HepG2 (cell line): Measurements from ENCODE around the gene LRRC3C. TPM values are rescaled to one million over a fixed set of nuclear protein-coding genes. Genes with fewer than 3 reads are reported as not detected.

Experiments used
- ARHGAP35 ChIP-seq: sonication (generic); formaldehyde crosslinking; IDR thresholded peaks from 2 replicates; pipeline ENCODE4 v1.9.0; 2022; ENCODE audit warnings: mild to moderate bottlenecking, inconsistent platforms, moderate library complexity, missing genetic modification reagents, borderline replicate concordance
- ATF6 ChIP-seq: sonication (generic); formaldehyde crosslinking; conservative IDR thresholded peaks from 2 replicates; pipeline ENCODE4 v1.4.0; 2020; ENCODE audit warnings: missing genetic modification reagents
- CSRNP1 ChIP-seq: sonication (generic); formaldehyde crosslinking; IDR thresholded peaks from 2 replicates; pipeline ENCODE4 v1.8.1; 2023; ENCODE audit warnings: mild to moderate bottlenecking, missing genetic modification reagents
- E2F2 ChIP-seq: sonication (generic); formaldehyde crosslinking; IDR thresholded peaks from 2 replicates; pipeline ENCODE4 v1.4.0; 2020; ENCODE audit warnings: missing genetic modification reagents, borderline replicate concordance
- MBD4 ChIP-seq: IDR thresholded peaks from 2 replicates; pipeline ENCODE4 v1.6.1; 2012; ENCODE audit warnings: low read length, inconsistent platforms, borderline replicate concordance
- MBNL3 ChIP-seq: fragments of 250-450 bp; sonication (Bioruptor Pico); conservative IDR thresholded peaks from 2 replicates; pipeline ENCODE4 v1.8.0; 2022; ENCODE audit warnings: mild to moderate bottlenecking, inconsistent platforms
- NR0B2 ChIP-seq: sonication (generic); formaldehyde crosslinking; IDR thresholded peaks from 2 replicates; pipeline ENCODE4 v1.4.0; 2020; ENCODE audit warnings: mild to moderate bottlenecking, missing genetic modification reagents
- PAX8 ChIP-seq: sonication (generic); formaldehyde crosslinking; IDR thresholded peaks from 2 replicates; pipeline ENCODE4 v1.8.0; 2022; ENCODE audit warnings: mild to moderate bottlenecking, missing genetic modification reagents, borderline replicate concordance
- RBAK ChIP-seq: sonication (generic); formaldehyde crosslinking; IDR thresholded peaks from 2 replicates; pipeline ENCODE4 v1.5.1; 2020; ENCODE audit warnings: mild to moderate bottlenecking, missing genetic modification reagents
- SNRNP70 ChIP-seq: fragments of 200-400 bp; formaldehyde crosslinking; IDR thresholded peaks from 2 replicates; pipeline ENCODE4 v1.6.1; 2017; ENCODE audit warnings: mild to moderate bottlenecking, low read depth, low read length, moderate library complexity
- SUZ12 ChIP-seq: fragments of 150-350 bp; IDR thresholded peaks from 2 replicates; pipeline ENCODE4 v1.6.1; 2014; ENCODE audit warnings: low read depth, low read length
- TBP ChIP-seq: sonication (generic); formaldehyde crosslinking; IDR thresholded peaks from 2 replicates; pipeline ENCODE4 v1.5.0; 2020; ENCODE audit warnings: missing genetic modification reagents
- TRAFD1 ChIP-seq: sonication (generic); formaldehyde crosslinking; IDR thresholded peaks from 2 replicates; pipeline ENCODE4 v1.5.1; 2020; ENCODE audit warnings: missing genetic modification reagents, mild to moderate bottlenecking, borderline replicate concordance
- ZBTB46 ChIP-seq: sonication (generic); formaldehyde crosslinking; IDR thresholded peaks from 2 replicates; pipeline ENCODE4 v1.4.0; 2020; ENCODE audit warnings: mild to moderate bottlenecking, missing genetic modification reagents, borderline replicate concordance
- ZNF205 ChIP-seq: IDR thresholded peaks from 2 replicates; pipeline ENCODE4 v1.6.1; 2018; ENCODE audit warnings: missing biosample characterization, missing genetic modification reagents
- ZNF383 ChIP-seq: sonication (generic); formaldehyde crosslinking; IDR thresholded peaks from 2 replicates; pipeline ENCODE4 v1.4.0; 2020; ENCODE audit warnings: missing genetic modification reagents, mild to moderate bottlenecking, borderline replicate concordance
- ZNF607 ChIP-seq: sonication (generic); formaldehyde crosslinking; IDR thresholded peaks from 2 replicates; pipeline ENCODE4 v1.5.1; 2020; ENCODE audit warnings: missing genetic modification reagents, mild to moderate bottlenecking, borderline replicate concordance
- ZNF652 ChIP-seq: IDR thresholded peaks from 2 replicates; pipeline ENCODE4 v1.6.1; 2016; ENCODE audit warnings: low read depth, borderline replicate concordance
- ZSCAN20 ChIP-seq: sonication (generic); formaldehyde crosslinking; IDR thresholded peaks from 2 replicates; pipeline ENCODE4 v1.4.0; 2020; ENCODE audit warnings: missing genetic modification reagents, mild to moderate bottlenecking, borderline replicate concordance
- polyA plus RNA-seq, 8 experiments: library from polyadenylated mRNA; depleted of rRNA in 3 of 8; stranded (reverse) in 7 of 8; unstranded in 1 of 8; fragments of >200 nt; fragmentation: Illumina TruSeq in 4 of 8; extraction: Trizol in 4 of 8; gene quantifications; 2 replicates each; pipeline versions ENCODE4 v1.2.1 to v1.2.3, GENCODE V29; 2011 to 2016; ENCODE audit warnings: low read depth in 4 of 8, missing spikeins in 1 of 8, mixed read lengths in 1 of 8; ENCODE audit not compliant: insufficient read depth in 1 of 8
- total RNA-seq, 5 experiments: library from RNA; depleted of rRNA; stranded (reverse); fragments of >200 nt; fragmentation: Illumina TruSeq; extraction: Trizol; gene quantifications; 2 replicates each; pipeline ENCODE4 v1.2.3, GENCODE V29; 2016; ENCODE audit warnings: low read depth in 1 of 5

The LRRC3C gene
- total and polyA plus RNA-seq, 2 of the 13 experiments (the other 11 are each of a cell fraction or from before 2014, with no cell fraction given): 0.17 TPM; not detected in 1

GRCh38 chr17:39927929-39928857 is 661 bp downstream of the LRRC3C start (continued):
- TF ChIP-seq ATF6 (no peak; the same call in 1 of the 2 replicates), CSRNP1 (CRISPR knock-in tag) (peak; percentile 81), ZNF607 (CRISPR knock-in tag) (0 out of 2 replicates have a peak, but pooled peaks have one; percentile 61), PAX8 (no peak; the same call in 1 of the 2 replicates), RBAK (CRISPR knock-in tag) (no peak), NR0B2 (CRISPR knock-in tag) (no peak; the same call in 1 of the 2 replicates), ZNF205 (no peak), SUZ12 (no peak), E2F2 (CRISPR knock-in tag) (no peak), TRAFD1 (CRISPR knock-in tag) (no peak), TBP (CRISPR knock-in tag) (no peak), MBNL3 (CRISPR knock-in tag) (no peak), ZNF383 (CRISPR knock-in tag) (no peak), ZNF652 (CRISPR knock-in tag) (no peak), ZBTB46 (no peak), MBD4 (no peak), SNRNP70 (no peak), ARHGAP35 (CRISPR knock-in tag) (no peak), ZSCAN20 (no peak)
